Kidney epithelial cell (primary cell): ENCODE data around the gene STK4. TPM values are rescaled to one million over a fixed set of nuclear protein-coding genes. Genes with fewer than 3 reads are reported as not detected.

Source experiments
- DNase-seq: peaks from one replicate; pipeline ENCODE4 v3.0.0-alpha.2; 2010; ENCODE audit warnings: low read depth
- H3K27me3 ChIP-seq: 2 replicates; pipeline ENCODE4 v1.6.0; 2011; ENCODE audit warnings: low read length; ENCODE audit not compliant: control insufficient read depth, insufficient read depth
- H3K36me3 ChIP-seq: 2 replicates; pipeline ENCODE4 v1.5.1; 2011; ENCODE audit warnings: low read length; ENCODE audit not compliant: control insufficient read depth, insufficient read depth
- H3K4me3 ChIP-seq: 2 replicates; pipeline ENCODE4 v1.5.1; 2011; ENCODE audit warnings: low read depth, mild to moderate bottlenecking, control low read depth, low read length
- total RNA-seq: library from RNA; depleted of rRNA; stranded (reverse); fragments of >200 nt; gene quantifications from 2 replicates; pipeline ENCODE4 v1.2.3, GENCODE V29; 2015
- TF ChIP-seq, protein P1 (sequence below): IDR thresholded peaks from 2 replicates; pipeline ENCODE4 v1.5.1; 2011; ENCODE audit warnings: mild to moderate bottlenecking, moderate library complexity, low read length, control low read depth, inconsistent platforms; ENCODE audit not compliant: insufficient read depth, poor library complexity, severe bottlenecking

Gene STK4
- total RNA-seq, 1 donor from 2014 or later, result 27.1 TPM

GRCh38 chr20:44990957-44991356 is 24.6 kb downstream of the STK4 start:
- Histone ChIP-seq H3K4me3 (no peak overlapping the region), H3K36me3 (no peaks in the 10 kb centered on the region), H3K27me3 (no peaks in the 10 kb centered on the region)
- TF ChIP-seq, protein P1, sequence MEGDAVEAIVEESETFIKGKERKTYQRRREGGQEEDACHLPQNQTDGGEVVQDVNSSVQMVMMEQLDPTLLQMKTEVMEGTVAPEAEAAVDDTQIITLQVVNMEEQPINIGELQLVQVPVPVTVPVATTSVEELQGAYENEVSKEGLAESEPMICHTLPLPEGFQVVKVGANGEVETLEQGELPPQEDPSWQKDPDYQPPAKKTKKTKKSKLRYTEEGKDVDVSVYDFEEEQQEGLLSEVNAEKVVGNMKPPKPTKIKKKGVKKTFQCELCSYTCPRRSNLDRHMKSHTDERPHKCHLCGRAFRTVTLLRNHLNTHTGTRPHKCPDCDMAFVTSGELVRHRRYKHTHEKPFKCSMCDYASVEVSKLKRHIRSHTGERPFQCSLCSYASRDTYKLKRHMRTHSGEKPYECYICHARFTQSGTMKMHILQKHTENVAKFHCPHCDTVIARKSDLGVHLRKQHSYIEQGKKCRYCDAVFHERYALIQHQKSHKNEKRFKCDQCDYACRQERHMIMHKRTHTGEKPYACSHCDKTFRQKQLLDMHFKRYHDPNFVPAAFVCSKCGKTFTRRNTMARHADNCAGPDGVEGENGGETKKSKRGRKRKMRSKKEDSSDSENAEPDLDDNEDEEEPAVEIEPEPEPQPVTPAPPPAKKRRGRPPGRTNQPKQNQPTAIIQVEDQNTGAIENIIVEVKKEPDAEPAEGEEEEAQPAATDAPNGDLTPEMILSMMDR, result no peak
- DNase-seq, result no peak

- Histone ChIP-seq H3K4me3 (no peak overlapping the region), H3K27me3 (no peaks in the 10 kb centered on the region), H3K36me3 (no peaks in the 10 kb centered on the region)
- DNase-seq, result no peak
- TF ChIP-seq, protein P1, result no peak
Observed at GRCh38 chr20:44993343-44993742, 27.0 kb downstream of the STK4 start.

GRCh38 chr20:44997171-44997570 is 30.9 kb downstream of the STK4 start:
- DNase-seq, result no peak
- Histone ChIP-seq H3K4me3 (no peak overlapping the region), H3K36me3 (no peaks in the 10 kb centered on the region), H3K27me3 (no peaks in the 10 kb centered on the region)
- TF ChIP-seq, protein P1, result no peak

- Histone ChIP-seq H3K4me3 (no peak overlapping the region), H3K27me3 (no peaks in the 10 kb centered on the region), H3K36me3 (no peaks in the 10 kb centered on the region)
- TF ChIP-seq, protein P1, result no peak
- DNase-seq, result no peak
Observed at GRCh38 chr20:44997668-44998067, 31.4 kb downstream of the STK4 start.

DNA sequence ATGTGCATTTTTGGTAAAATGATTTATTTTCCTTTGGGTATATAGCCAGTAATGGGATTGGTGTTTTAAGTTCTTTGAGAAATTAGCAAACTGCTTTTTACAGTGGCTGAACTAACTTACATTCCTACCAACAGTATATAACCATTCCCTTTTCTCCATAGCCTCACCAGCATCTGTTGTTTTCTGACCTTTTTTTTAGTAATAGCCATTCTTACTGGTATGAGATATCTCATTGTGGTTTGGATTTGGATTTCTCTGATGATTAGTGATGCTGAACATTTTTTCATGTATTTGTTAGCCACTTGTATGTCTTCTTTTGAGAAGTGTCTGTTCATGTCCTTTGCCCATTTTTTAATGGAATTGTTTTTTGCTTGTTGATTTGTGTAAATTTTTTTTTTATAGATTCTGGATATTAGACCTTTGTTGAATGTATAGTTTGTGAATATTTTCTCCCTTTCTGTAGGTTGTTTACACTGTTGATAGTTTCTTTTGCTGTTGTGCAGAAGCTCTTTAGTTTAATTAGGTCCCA is 42.3 kb downstream of the STK4 start:
- H3K4me3 ChIP-seq, result no peak overlapping the region
- TF ChIP-seq, protein P1, result no peak
- no peaks in the 10 kb centered on the region for H3K36me3 ChIP-seq
- no peak for DNase-seq
- H3K27me3 ChIP-seq, result no peaks in the 10 kb centered on the region

- no peaks in the 10 kb centered on the region for H3K36me3 ChIP-seq
- no peaks in the 10 kb centered on the region for H3K27me3 ChIP-seq
- TF ChIP-seq, protein P1, result no peak
- DNase-seq, result no peak
- no peak overlapping the region for H3K4me3 ChIP-seq
Observed at GRCh38 chr20:45010399-45010828, 44.1 kb downstream of the STK4 start.
